Adrenal gland (tissue), 5 donors: ENCODE data around the gene NPC1.

ENCODE experiments used
- CTCF ChIP-seq, 6 experiments: fragments of 450-650 bp in 4 of 6; fragments of 200-600 bp in 2 of 6; sonication (generic) in 1 of 6; IDR thresholded peaks; 1 replicate in 5 of 6; 2 replicates in 1 of 6; pipeline versions ENCODE4 v1.5.1 to v1.8.0; 2016 to 2021; ENCODE audit warnings: antibody characterized with exemption in 6 of 6, mild to moderate bottlenecking in 2 of 6, moderate library complexity in 1 of 6
- POLR2A ChIP-seq, 2 donors: fragments of 450-650 bp; IDR thresholded peaks; one replicate each; pipeline ENCODE4 v1.6.1; 2017; ENCODE audit warnings: antibody characterized with exemption in 2 of 2, mild to moderate bottlenecking in 2 of 2, moderate library complexity in 1 of 2
- donor health status: DM: no; HTN: no; CAD: no.

- TF ChIP-seq POLR2A (IDR thresholded peaks at IDR 0.05) (no peak), CTCF (IDR thresholded peaks at IDR 0.05) (no peak)
These were observed 2.0 kb downstream of the NPC1 start for GRCh38 chr18:23584019-23584983.
